ENCODE measurements around the gene RAC2. TPM values are rescaled to one million over a fixed set of nuclear protein-coding genes. Genes with fewer than 3 reads are reported as not detected.

Gene RAC2
- total RNA-seq, 4 donors from 2014 or later, result 1.9 to 3.9 (median 3.0) TPM

DNA sequence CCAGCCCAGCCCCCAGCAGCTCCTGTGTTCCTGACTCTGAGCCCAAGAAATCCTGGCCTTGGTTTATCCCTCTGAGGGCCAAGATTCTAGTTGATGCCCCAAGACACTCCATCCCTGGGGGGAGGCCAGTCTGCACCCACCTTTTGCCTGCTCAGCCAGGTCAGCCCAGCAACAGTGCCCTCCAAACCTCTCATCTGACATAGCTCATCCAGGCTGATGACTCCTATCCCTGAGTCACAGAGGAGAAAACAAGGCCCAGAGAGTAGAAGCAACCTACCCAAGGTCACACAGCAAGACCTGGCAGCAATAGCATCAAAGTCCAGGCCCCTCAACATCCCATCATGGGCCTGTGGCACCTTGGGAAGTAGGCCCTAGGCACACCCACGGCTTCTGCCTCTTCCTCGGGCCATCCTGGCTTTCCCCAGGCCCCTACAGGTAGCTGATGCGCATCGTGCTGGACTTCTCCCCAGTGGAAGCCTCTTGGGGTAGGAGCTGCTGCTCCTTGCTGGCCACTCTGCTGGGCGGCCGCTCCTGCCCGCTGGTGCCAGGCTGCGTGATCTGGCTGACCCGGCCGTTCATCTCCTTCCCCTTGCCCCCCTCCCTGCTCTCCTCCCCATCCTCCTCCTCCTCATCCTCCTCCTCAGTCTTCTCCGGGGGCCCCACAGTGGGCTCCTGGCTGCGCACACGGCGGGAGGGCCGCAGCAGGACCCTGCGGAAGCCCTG lies 37.8 kb downstream of the RAC2 start:
- TF ChIP-seq POLR2AphosphoS5 (IDR thresholded peaks at IDR 0.05) (no peak), EP300 (IDR thresholded peaks at IDR 0.05) (no peak), POLR2A (IDR thresholded peaks at IDR 0.05) (no peak)
- TF ChIP-seq, protein P1, sequence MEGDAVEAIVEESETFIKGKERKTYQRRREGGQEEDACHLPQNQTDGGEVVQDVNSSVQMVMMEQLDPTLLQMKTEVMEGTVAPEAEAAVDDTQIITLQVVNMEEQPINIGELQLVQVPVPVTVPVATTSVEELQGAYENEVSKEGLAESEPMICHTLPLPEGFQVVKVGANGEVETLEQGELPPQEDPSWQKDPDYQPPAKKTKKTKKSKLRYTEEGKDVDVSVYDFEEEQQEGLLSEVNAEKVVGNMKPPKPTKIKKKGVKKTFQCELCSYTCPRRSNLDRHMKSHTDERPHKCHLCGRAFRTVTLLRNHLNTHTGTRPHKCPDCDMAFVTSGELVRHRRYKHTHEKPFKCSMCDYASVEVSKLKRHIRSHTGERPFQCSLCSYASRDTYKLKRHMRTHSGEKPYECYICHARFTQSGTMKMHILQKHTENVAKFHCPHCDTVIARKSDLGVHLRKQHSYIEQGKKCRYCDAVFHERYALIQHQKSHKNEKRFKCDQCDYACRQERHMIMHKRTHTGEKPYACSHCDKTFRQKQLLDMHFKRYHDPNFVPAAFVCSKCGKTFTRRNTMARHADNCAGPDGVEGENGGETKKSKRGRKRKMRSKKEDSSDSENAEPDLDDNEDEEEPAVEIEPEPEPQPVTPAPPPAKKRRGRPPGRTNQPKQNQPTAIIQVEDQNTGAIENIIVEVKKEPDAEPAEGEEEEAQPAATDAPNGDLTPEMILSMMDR (IDR thresholded peaks at IDR 0.05), result no peak
- Histone ChIP-seq H3K9me3 (no peaks in the 10 kb centered on the region), H3K4me1 (no peaks in the 10 kb centered on the region), H3K27me3 (peaks cover 9% of the 10 kb centered on the region), H3K27ac (no peak overlapping the region), H3K36me3 (no peaks in the 10 kb centered on the region), H3K4me3 (no peak overlapping the region)
- DNase-seq (ENCODE audit: low spot score in 2 of 2), result peak; percentile 31 to 74
- 87% methylated on average over 16 of the region's 16 CpGs for WGBS

DNA sequence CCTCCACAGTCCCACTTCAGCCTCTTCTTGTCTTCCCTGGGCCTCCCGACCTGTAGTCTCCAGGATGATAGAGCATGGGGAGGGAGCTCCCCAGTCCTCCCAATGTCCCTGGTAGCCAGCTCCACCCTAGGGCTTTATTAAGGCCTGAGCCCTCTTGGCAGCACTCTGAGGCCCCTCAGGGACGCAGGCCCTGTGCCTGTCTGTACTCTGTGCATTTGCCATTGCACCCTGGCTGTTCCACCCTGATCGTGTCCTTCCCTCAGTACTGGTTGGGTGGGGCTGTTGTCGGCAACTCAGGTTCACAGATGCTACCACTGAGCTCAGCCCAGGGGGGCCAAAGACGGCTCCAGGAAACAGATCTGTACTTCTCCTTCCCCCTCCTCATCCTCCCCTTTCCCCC lies 39.0 kb downstream of the RAC2 start:
- Histone ChIP-seq H3K27ac (no peak overlapping the region), H3K9me3 (no peaks in the 10 kb centered on the region), H3K4me3 (no peak overlapping the region), H3K27me3 (peaks cover 1% of the 10 kb centered on the region), H3K4me1 (no peaks in the 10 kb centered on the region), H3K36me3 (no peaks in the 10 kb centered on the region)
- WGBS, result 77% methylated on average over 4 of the region's 5 CpGs
- peak; percentile 32 to 42 for DNase-seq (ENCODE audit: low spot score in 2 of 2)
- TF ChIP-seq POLR2AphosphoS5 (IDR thresholded peaks at IDR 0.05), result no peak
- TF ChIP-seq, protein P1 (IDR thresholded peaks at IDR 0.05), result no peak
- TF ChIP-seq POLR2A (IDR thresholded peaks at IDR 0.05), result no peak
- TF ChIP-seq EP300 (IDR thresholded peaks at IDR 0.05), result no peak

DNA sequence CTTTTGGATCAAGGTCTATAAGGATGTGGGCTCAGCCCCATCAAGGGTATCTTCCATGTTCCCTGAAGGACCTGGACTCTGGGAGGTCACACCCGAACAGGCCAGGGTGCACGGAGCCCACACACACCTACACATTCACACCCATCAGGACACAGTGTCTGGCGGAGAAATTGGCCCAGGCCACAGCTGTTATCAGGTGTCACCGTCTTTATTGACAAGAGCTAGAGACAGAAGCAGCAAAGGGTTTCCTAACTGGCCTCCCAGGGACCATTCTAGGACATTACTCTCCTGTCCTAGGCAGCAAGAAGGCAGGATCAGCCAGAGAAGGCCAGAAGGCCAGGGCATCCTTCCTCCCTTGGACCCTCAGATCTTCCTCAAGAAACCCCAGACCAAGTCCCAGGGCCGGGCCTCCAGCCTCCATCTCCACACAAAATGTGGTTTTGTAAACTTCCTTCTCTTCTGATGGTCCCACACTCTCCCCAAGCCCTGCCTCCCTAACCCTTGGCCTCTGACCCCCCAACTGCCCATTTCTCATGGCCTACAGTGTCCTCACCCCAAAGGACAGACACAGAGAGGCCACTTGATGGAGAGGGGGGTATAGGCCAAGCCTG lies 39.9 kb downstream of the RAC2 start:
- Histone ChIP-seq H3K27me3 (no peaks in the 10 kb centered on the region), H3K36me3 (no peaks in the 10 kb centered on the region), H3K4me1 (peaks cover 6% of the 10 kb centered on the region), H3K27ac (no peak overlapping the region), H3K9me3 (no peaks in the 10 kb centered on the region), H3K4me3 (no peak overlapping the region)
- peak; percentile 41 to 77 for DNase-seq (ENCODE audit: low spot score in 2 of 2)
- TF ChIP-seq EP300 (IDR thresholded peaks at IDR 0.05), result no peak
- WGBS, result 89% methylated on average over 2 of the region's 5 CpGs

DNA sequence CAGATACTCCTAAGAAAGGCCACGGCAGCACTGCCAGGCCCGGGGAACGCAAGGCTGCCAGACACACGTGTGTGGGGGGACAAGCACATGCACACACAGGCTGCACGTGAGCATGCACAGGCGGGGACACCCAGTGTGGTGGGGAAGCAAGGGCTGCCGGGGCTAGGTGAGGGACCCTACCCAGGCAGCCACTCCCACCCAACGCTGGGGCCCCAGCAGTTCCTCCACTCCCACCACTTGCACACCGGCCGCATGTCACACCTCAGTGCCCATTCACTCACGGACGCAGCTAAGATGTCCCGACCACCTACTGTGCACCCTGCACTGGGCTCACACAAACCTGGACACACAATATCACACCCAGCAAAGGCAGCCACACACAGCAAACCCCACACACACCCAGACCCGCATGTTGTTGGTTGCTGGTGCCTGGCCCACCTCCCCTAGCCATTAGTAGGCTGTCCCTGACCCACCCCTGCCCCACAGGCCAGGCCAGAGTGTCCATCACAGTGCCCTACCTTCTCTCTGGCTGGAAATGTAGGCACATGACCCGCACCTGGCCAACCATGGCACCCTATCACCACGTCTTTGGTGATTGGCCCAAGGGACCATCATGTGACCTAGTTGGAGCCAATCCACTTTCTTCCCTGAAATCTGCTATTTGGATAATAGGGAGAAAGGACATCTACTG lies 40.6 kb downstream of the RAC2 start:
- H3K4me1 ChIP-seq, result peaks cover 9% of the 10 kb centered on the region
- no peak overlapping the region for H3K27ac ChIP-seq
- TF ChIP-seq POLR2A (IDR thresholded peaks at IDR 0.05) (no peak), POLR2AphosphoS5 (IDR thresholded peaks at IDR 0.05) (no peak), EP300 (IDR thresholded peaks at IDR 0.05) (no peak)
- TF ChIP-seq, protein P1 (IDR thresholded peaks at IDR 0.05), result no peak
- H3K27me3 ChIP-seq, result no peaks in the 10 kb centered on the region
- DNase-seq (ENCODE audit: low spot score in 2 of 2), result peak; percentile 46 to 70
- H3K4me3 ChIP-seq, result no peak overlapping the region
- WGBS, result 79% methylated on average over 16 of the region's 16 CpGs
- H3K9me3 ChIP-seq, result no peaks in the 10 kb centered on the region
- H3K36me3 ChIP-seq, result no peaks in the 10 kb centered on the region

DNA sequence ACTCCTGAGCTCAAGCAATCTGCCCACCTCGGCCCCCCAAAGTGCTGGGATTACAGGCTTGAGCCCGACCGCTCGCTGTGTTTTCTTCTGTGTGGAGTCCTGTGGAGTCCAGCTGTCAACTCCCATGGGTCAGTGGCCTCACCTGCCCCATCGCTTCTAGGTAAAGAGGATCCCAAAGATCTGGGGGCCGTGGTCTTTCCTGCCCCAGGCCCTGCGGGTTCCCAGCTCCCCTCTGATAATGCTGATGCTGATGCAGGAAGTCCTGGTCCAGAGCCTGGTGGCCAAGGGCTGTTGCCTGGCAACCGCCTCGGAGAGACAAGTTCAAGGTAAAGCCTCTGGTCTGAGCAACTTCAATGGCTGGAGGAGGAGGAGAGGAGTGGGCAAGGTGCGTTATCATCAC lies 41.4 kb downstream of the RAC2 start:
- DNase-seq (ENCODE audit: low spot score in 2 of 2), result peak; percentile 46 to 56
- Histone ChIP-seq H3K27ac (no peak overlapping the region), H3K4me1 (peaks cover 17% of the 10 kb centered on the region), H3K9me3 (no peaks in the 10 kb centered on the region), H3K36me3 (no peaks in the 10 kb centered on the region), H3K4me3 (no peak overlapping the region), H3K27me3 (no peaks in the 10 kb centered on the region)
- 93% methylated on average over 2 of the region's 10 CpGs for WGBS
- TF ChIP-seq, protein P1 (IDR thresholded peaks at IDR 0.05), result no peak
- no peak for TF ChIP-seq EP300 (IDR thresholded peaks at IDR 0.05)
- no peak for TF ChIP-seq POLR2A (IDR thresholded peaks at IDR 0.05)
- TF ChIP-seq POLR2AphosphoS5 (IDR thresholded peaks at IDR 0.05), result no peak
